ENCODE data around the gene TMED9.

- TF ChIP-seq CTCF (IDR thresholded peaks at IDR 0.05) (peak; percentile 12 to 60 (median 38)), POLR2AphosphoS5 (IDR thresholded peaks at IDR 0.05) (peak; percentile 55), POLR2A (IDR thresholded peaks at IDR 0.05) (peak in 1 of 2 donors; percentile 14), EP300 (IDR thresholded peaks at IDR 0.05) (no peak)
These were observed 37.4 kb upstream of the TMED9 start, which contains the start of gene FAM193B for GRCh38 chr5:177554474-177555111.
